ENCODE data around the gene SHB. TPM values are rescaled to one million over a fixed set of nuclear protein-coding genes. Genes with fewer than 3 reads are reported as not detected.

Gene SHB
- total RNA-seq, 1 donor from 2014 or later, result 1.1 TPM

- no peaks in the 10 kb centered on the region for H3K27me3 ChIP-seq
- Mint-ChIP-seq H3K27ac (no peak overlapping the region), H3K36me3 (peaks cover 6% of the 10 kb centered on the region), H3K4me1 (peaks cover 26% of the 10 kb centered on the region), H3K4me3 (no peak overlapping the region), H3K27me3 (ENCODE audit: insufficient read depth, low read depth) (no peaks in the 10 kb centered on the region), H3K9me3 (no peaks in the 10 kb centered on the region)
- H3K9ac ChIP-seq, result no peak overlapping the region
- H3K4me2 ChIP-seq, result no peak overlapping the region
- H3K4me1 ChIP-seq, result peaks cover 14% of the 10 kb centered on the region
- no peaks in the 10 kb centered on the region for H4K20me1 ChIP-seq (ENCODE audit: low read depth)
- no peak overlapping the region for H2AFZ ChIP-seq (replicated peaks)
- H3K9me3 ChIP-seq (ENCODE audit: low read depth), result no peaks in the 10 kb centered on the region
- no peaks in the 10 kb centered on the region for H3F3A ChIP-seq (ENCODE audit: low read depth)
- H3K4me3 ChIP-seq, result no peak overlapping the region
- no peaks in the 10 kb centered on the region for H3K36me3 ChIP-seq
- TF ChIP-seq EZH2phosphoT487 (IDR thresholded peaks at IDR 0.05), result no peak
- no peak for TF ChIP-seq EZH2 (IDR thresholded peaks at IDR 0.05)
- TF ChIP-seq CTCF (IDR thresholded peaks at IDR 0.05), result no peak
- no peak for DNase-seq (ENCODE audit: low spot score)
- H3K79me2 ChIP-seq (ENCODE audit: low read depth), result no peaks in the 10 kb centered on the region
- no peak overlapping the region for H3K27ac ChIP-seq
Measured at GRCh38 chr9:37944266-37944650, 124.8 kb downstream of the SHB start.

- Histone ChIP-seq H3K27ac (no peak overlapping the region), H3K4me1 (peaks cover 14% of the 10 kb centered on the region), H3K79me2 (ENCODE audit: low read depth) (no peaks in the 10 kb centered on the region), H2AFZ (replicated peaks) (peak overlapping the region; percentile 1), H3K27me3 (no peaks in the 10 kb centered on the region), H4K20me1 (ENCODE audit: low read depth) (no peaks in the 10 kb centered on the region), H3K9me3 (ENCODE audit: low read depth) (no peaks in the 10 kb centered on the region), H3K36me3 (no peaks in the 10 kb centered on the region), H3K4me3 (no peak overlapping the region), H3F3A (ENCODE audit: low read depth) (no peaks in the 10 kb centered on the region), H3K4me2 (no peak overlapping the region), H3K9ac (no peak overlapping the region)
- no peaks in the 10 kb centered on the region for H3K9me3 Mint-ChIP-seq
- peaks cover 33% of the 10 kb centered on the region for H3K4me1 Mint-ChIP-seq
- no peak for TF ChIP-seq EZH2phosphoT487 (IDR thresholded peaks at IDR 0.05)
- no peak for TF ChIP-seq CTCF (IDR thresholded peaks at IDR 0.05)
- no peak for TF ChIP-seq EZH2 (IDR thresholded peaks at IDR 0.05)
- H3K27me3 Mint-ChIP-seq (ENCODE audit: insufficient read depth, low read depth), result no peaks in the 10 kb centered on the region
- H3K36me3 Mint-ChIP-seq, result peaks cover 6% of the 10 kb centered on the region
- peak overlapping the region; percentile 47 for H3K27ac Mint-ChIP-seq
- no peak for DNase-seq (ENCODE audit: low spot score)
- no peak overlapping the region for H3K4me3 Mint-ChIP-seq
Measured at GRCh38 chr9:37943345-37944265, 125.4 kb downstream of the SHB start.

GRCh38 chr9:37942621-37943344 is 126.2 kb downstream of the SHB start:
- H3K4me3 ChIP-seq, result no peak overlapping the region
- Mint-ChIP-seq H3K27me3 (ENCODE audit: insufficient read depth, low read depth) (no peaks in the 10 kb centered on the region), H3K27ac (peak overlapping the region; percentile 47), H3K9me3 (no peaks in the 10 kb centered on the region), H3K4me1 (peaks cover 41% of the 10 kb centered on the region), H3K36me3 (peaks cover 6% of the 10 kb centered on the region), H3K4me3 (no peak overlapping the region)
- H3K36me3 ChIP-seq, result no peaks in the 10 kb centered on the region
- H3K27ac ChIP-seq, result no peak overlapping the region
- no peaks in the 10 kb centered on the region for H3F3A ChIP-seq (ENCODE audit: low read depth)
- H3K27me3 ChIP-seq, result no peaks in the 10 kb centered on the region
- H4K20me1 ChIP-seq (ENCODE audit: low read depth), result no peaks in the 10 kb centered on the region
- no peak for DNase-seq (ENCODE audit: low spot score)
- H2AFZ ChIP-seq (replicated peaks), result peak overlapping the region; percentile 1
- H3K9me3 ChIP-seq (ENCODE audit: low read depth), result no peaks in the 10 kb centered on the region
- no peak overlapping the region for H3K9ac ChIP-seq
- H3K4me2 ChIP-seq, result no peak overlapping the region
- no peak for TF ChIP-seq CTCF (IDR thresholded peaks at IDR 0.05)
- TF ChIP-seq EZH2phosphoT487 (IDR thresholded peaks at IDR 0.05), result no peak
- no peak for TF ChIP-seq EZH2 (IDR thresholded peaks at IDR 0.05)
- peaks cover 15% of the 10 kb centered on the region for H3K4me1 ChIP-seq
- no peaks in the 10 kb centered on the region for H3K79me2 ChIP-seq (ENCODE audit: low read depth)
